GM12865 (cell line): ENCODE results near the gene MBNL3.

Source experiments
- DNase-seq: peaks from one replicate; pipeline ENCODE4 v3.0.0; 2010; ENCODE audit warnings: low read depth
- H3K4me3 ChIP-seq: 2 replicates; pipeline ENCODE4 v1.5.1; 2011; ENCODE audit warnings: mild to moderate bottlenecking, low read depth, low read length, control low read depth
- CTCF ChIP-seq: IDR thresholded peaks from 2 replicates; pipeline ENCODE4 v1.5.1; 2011; ENCODE audit warnings: low read length, control low read depth, low read depth, inconsistent platforms; ENCODE audit not compliant: insufficient read depth; ENCODE audit errors: missing control alignments

Gene MBNL3

DNA sequence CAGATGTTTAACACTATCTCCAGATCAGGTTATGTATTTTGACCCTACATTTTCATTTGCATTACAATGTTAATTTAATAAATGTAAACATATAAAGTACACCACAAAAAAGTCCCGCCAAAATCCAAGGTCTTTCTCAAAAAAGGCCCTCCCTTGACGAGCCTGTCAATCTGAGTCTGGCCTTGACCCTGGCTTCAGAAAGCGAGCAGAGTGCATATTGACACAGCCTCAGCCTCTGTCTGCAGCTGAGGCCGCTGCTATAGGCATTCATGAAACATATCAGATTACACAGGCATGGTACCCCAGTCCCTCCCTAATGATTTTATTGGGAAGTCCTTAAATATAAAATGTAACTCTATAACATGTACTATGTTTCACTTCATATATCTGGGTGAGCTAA, 6.2 kb downstream of the MBNL3 start:
- DNase-seq: no peak
- no peak overlapping the region for H3K4me3 ChIP-seq
- no peak for TF ChIP-seq CTCF

DNA sequence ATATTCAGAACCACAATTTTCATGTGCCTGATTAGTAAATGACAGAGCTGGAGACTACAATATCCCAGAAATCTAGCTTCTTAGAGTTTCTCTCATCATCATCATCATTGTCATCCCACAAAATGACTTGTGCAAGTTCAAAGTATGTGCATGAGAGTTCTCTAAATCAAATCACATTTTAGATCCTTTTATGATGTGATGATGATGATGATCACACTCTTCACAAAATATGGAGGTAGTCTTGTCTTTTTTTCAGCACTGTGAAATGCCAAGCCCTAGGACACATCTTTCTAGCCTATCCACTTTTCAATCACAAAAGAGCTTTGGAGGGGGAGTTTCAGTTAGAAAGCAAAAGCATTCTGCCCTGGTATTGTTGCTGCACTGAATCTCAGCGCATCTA, 7.4 kb downstream of the MBNL3 start:
- TF ChIP-seq CTCF: no peak
- H3K4me3 ChIP-seq: peak overlapping the region; percentile 15
- DNase-seq: no peak

DNA sequence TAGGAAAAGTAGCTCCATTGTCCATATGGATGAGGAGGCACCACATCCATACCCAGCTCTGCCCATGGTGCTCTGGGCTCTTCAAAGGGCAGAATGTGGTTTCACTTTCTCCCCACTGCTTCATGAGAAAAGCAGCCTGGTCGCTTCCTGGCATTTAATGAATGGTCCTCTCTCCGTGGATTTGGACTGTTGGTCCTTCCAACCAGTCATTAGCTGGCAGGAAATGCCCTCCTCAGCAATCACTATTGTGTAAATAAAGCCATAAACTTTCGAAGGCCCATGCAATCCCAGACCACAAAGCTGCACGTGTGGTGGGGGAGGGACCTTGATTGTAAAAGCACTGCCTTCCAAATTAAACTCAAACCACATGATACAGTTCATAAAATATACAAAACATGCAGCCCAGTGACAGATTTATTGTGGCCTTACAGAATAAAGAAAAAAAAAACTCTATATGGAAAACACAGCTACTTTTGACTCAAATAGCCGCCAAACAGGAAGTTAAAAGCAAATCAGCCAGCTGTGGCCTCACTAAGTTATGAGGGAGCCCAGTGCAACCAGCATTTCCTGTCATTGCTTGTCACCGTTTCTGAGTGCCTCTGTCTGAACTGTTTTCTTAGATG, 8.1 kb downstream of the MBNL3 start:
- TF ChIP-seq CTCF: no peak
- peak; percentile 85 for DNase-seq
- peak overlapping the region; percentile 66 for H3K4me3 ChIP-seq

DNA sequence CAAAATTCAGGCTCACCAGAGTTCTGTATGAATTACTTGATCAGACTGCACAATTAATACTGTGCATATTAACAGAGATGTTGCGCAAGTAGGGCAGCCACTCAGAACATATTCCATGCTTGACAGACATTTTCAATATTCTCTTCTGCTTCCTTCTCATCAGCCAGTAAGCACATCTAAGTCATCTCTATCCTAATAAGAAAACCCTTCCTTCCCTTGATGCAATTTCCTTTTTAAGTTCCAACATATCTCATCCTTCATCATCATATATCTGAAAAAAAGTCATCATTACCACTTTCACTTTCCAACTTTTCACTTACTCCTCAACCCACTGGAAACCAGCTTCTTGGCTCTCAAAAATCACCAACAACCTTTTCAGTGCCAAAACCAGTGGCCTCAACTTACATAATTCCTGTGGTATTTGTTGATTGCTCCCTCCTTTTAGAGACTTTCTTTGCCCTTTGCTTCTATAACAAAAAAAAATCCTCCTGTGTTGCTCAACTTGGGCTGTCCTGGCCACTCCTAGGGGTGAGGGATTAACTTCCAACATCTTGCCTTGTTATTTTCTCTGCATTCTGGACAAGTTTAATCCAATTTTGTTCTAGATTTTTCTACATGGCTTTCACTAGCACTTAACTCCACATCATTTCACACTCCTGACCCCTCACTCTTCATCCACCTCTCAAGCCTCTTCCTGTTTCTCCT, 14.1 kb downstream of the MBNL3 start:
- no peak for DNase-seq
- H3K4me3 ChIP-seq: no peak overlapping the region
- no peak for TF ChIP-seq CTCF

DNA sequence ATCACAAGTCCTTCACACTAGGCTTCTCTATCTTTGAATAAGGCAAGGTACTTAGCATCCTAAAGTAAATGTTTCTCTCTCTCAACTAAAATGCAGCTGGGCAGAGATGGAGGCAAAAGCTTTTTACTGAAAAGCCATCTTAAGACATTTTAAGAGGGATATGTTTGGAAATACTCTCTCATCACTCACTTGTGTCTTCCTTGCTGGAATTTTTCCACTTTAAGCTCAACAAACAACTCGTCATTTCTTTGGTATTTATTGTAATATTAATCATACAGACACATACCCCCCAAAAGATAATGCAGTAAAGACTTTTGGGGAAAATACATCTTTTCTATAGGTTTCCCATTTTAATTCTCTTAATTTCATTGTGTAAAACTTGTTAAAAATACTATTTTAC, 16.4 kb downstream of the MBNL3 start:
- TF ChIP-seq CTCF: no peak
- DNase-seq: no peak
- H3K4me3 ChIP-seq: no peak overlapping the region

- TF ChIP-seq CTCF: no peak
- H3K4me3 ChIP-seq: no peak overlapping the region
Measured at GRCh38 chrX:132470831-132471230, 18.0 kb downstream of the MBNL3 start.

GRCh38 chrX:132470179-132470578, 18.7 kb downstream of the MBNL3 start:
- TF ChIP-seq CTCF: no peak
- H3K4me3 ChIP-seq: no peak overlapping the region
- no peak for DNase-seq

More at GRCh38 chrX:132470831-132471230, 18.0 kb downstream of the MBNL3 start:
- no peak for DNase-seq
